Measurements from ENCODE around the gene ACOT7. TPM values are rescaled to one million over a fixed set of nuclear protein-coding genes. Genes with fewer than 3 reads are reported as not detected.

ACOT7 gene
- total and polyA plus RNA-seq, 2 of the 13 experiments (the other 11 are each of a cell fraction or from before 2014, with no cell fraction given), result 33.0 to 55.8 TPM

- Histone ChIP-seq H2AFZ (ENCODE audit: low read length) (no peak overlapping the region), H3K27me3 (ENCODE audit: control insufficient read depth in 1 of 2, insufficient read depth in 2 of 2, low read length in 2 of 2) (no peaks in the 10 kb centered on the region), H3K9ac (ENCODE audit: insufficient read depth, low read depth, low read length) (no peak overlapping the region), H3K4me2 (ENCODE audit: low read depth, low read length) (no peak overlapping the region), H4K20me1 (ENCODE audit: insufficient read depth, low read length) (no peaks in the 10 kb centered on the region), H3K4me3 (replicated peaks in 1 of 3; ENCODE audit: insufficient read depth in 1 of 3, low read depth in 2 of 3, low read length in 3 of 3) (no peak overlapping the region), H3K9me3 (ENCODE audit: low read length) (no peaks in the 10 kb centered on the region), H3K79me2 (ENCODE audit: insufficient read depth, low read length) (no peaks in the 10 kb centered on the region), H3K36me3 (replicated peaks in 1 of 2; ENCODE audit: control insufficient read depth in 1 of 2, insufficient read depth in 2 of 2, low read length in 2 of 2) (peaks cover 1 to 16% of the 10 kb centered on the region in 2 experiments; a peak in 4 of 5 replicates), H3K27ac (ENCODE audit: extremely low read length, insufficient read depth, low read length) (no peak overlapping the region), H3K4me1 (ENCODE audit: insufficient read depth, low read length) (peaks cover 17% of the 10 kb centered on the region)
- no TSS peak for BruUV-seq (replicated peaks)
- intact Hi-C loops (cut with micrococcal nuclease; ENCODE audit: unreplicated experiment), result no loop called here
- FAIRE-seq (no peak), ATAC-seq (no peak), DNase-seq (ENCODE audit: low spot score) (no peak)
- TF ChIP-seq ZNF205 (CRISPR knock-in tag; IDR thresholded peaks at IDR 0.05) (no peak), ZNF766 (CRISPR knock-in tag; IDR thresholded peaks at IDR 0.05; ENCODE audit: borderline replicate concordance) (no peak), ATM (IDR thresholded peaks at IDR 0.05; ENCODE audit: borderline replicate concordance) (no peak), ZBTB1 (CRISPR knock-in tag; IDR thresholded peaks at IDR 0.05; ENCODE audit: borderline replicate concordance) (no peak), CREB1 (IDR thresholded peaks at IDR 0.05) (no peak), CREB1 (CRISPR knock-in tag; IDR thresholded peaks at IDR 0.05) (no peak), ZNF737 (CRISPR knock-in tag; IDR thresholded peaks at IDR 0.05; ENCODE audit: borderline replicate concordance) (no peak), CHCHD3 (CRISPR knock-in tag; IDR thresholded peaks at IDR 0.05) (no peak), CCAR2 (optimal IDR thresholded peaks at IDR 0.05; ENCODE audit: low read depth, low read length) (no peak)
- TF ChIP-seq, protein P1, sequence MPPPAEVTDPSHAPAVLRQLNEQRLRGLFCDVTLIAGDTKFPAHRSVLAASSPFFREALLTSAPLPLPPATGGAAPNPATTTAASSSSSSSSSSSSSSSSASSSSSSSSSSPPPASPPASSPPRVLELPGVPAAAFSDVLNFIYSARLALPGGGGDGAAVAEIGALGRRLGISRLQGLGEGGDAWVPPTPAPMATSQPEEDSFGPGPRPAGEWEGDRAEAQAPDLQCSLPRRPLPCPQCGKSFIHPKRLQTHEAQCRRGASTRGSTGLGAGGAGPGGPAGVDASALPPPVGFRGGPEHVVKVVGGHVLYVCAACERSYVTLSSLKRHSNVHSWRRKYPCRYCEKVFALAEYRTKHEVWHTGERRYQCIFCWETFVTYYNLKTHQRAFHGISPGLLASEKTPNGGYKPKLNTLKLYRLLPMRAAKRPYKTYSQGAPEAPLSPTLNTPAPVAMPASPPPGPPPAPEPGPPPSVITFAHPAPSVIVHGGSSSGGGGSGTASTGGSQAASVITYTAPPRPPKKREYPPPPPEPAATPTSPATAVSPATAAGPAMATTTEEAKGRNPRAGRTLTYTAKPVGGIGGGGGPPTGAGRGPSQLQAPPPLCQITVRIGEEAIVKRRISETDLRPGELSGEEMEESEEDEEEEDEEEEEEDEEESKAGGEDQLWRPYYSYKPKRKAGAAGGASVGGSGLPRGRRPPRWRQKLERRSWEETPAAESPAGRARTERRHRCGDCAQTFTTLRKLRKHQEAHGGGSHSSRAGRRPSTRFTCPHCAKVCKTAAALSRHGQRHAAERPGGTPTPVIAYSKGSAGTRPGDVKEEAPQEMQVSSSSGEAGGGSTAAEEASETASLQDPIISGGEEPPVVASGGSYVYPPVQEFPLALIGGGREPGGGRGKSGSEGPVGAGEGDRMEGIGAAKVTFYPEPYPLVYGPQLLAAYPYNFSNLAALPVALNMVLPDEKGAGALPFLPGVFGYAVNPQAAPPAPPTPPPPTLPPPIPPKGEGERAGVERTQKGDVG (CRISPR knock-in tag; IDR thresholded peaks at IDR 0.05; ENCODE audit: borderline replicate concordance), result no peak
- 95% methylated on average over 8 of the region's 8 CpGs for WGBS (ENCODE audit: low lambda C conversion rate)
- ChIA-PET CTCF (ENCODE audit: low intra/inter-chr PET ratio, low total read pairs) (no interaction called here), POLR2A (no interaction called here)
- in situ Hi-C loops (cut with HindIII; ENCODE audit: extremely low pct_ligation_motif_present, low pct_unique_long_range_greater_than_20kb), result no loop called here
Observed at GRCh38 chr1:6286266-6286665, 107.3 kb downstream of the ACOT7 start.

Measured in HepG2 (cell line).